Activated CD8-positive, alpha-beta memory T cell treated with anti-CD3 and anti-CD28 coated beads for 36 hours (primary cell): ENCODE data around the gene UTP20. TPM values are rescaled to one million over a fixed set of nuclear protein-coding genes. Genes with fewer than 3 reads are reported as not detected.

Experiments used
- CTCF ChIA-PET: fragments of 350-600 bp; sonication (Branson Sonifier 250); formaldehyde crosslinking; loops from one replicate; lab custom pipeline; 2021; ENCODE audit warnings: antibody characterized with exemption; lab: Charles Lee
- POLR2A ChIA-PET: fragments of 350-600 bp; sonication (Branson Sonifier 250); formaldehyde crosslinking; loops from one replicate; lab custom pipeline; 2021; ENCODE audit warnings: antibody characterized with exemption; lab: Charles Lee
- total RNA-seq, 2 experiments: library from RNA; stranded (reverse); gene quantifications; one replicate each; pipeline ENCODE4 v1.2.3, GENCODE V29; 2021

The UTP20 gene
- total RNA-seq = 10 to 100 TPM; 54.8 to 58.0 TPM

DNA sequence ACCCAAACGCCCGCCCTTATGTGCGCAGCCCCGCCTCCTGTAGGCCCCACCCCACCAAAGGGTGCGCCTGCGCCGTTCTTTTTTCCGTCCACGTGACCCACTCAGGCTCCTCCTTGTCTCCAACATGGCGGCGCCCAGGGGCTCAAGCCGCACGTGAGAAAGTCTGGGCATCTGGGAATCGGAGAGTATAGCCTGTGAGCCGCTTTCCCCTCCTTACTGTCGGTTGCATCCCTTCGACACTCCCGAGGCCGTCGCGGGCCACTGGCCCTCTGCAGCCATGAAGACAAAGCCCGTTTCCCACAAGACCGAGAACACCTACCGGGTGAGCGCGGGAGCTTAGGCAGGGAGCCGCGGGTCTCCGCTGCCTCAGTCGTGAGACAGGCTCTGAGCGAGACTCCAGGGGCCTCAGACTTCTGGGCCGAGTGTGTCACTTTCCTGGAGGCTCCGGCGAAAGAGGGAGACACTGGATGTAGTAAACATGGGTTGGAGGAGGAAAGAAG is at the start of gene UTP20:
Gene UTP20, plus strand, starts transcription at position 100 of the 500 bp plus-strand sequence. Its CDS starts 178 bp downstream, at position 278.
- ChIA-PET POLR2A (interaction anchor here (1.5 kb wide), 1 partner anchor 127 kb away, joined by 3 read pairs; the partner anchor contains the start of gene ARL1), CTCF (interaction anchor here (0.7 kb wide), 1 partner anchor 1126 kb away, joined by 3 read pairs; no protein-coding TSS in a partner anchor)

- CTCF ChIA-PET = no interaction called here
- POLR2A ChIA-PET = no interaction called here
These were observed 49.4 kb upstream of the UTP20 start for GRCh38 chr12:101230547-101230946.

DNA sequence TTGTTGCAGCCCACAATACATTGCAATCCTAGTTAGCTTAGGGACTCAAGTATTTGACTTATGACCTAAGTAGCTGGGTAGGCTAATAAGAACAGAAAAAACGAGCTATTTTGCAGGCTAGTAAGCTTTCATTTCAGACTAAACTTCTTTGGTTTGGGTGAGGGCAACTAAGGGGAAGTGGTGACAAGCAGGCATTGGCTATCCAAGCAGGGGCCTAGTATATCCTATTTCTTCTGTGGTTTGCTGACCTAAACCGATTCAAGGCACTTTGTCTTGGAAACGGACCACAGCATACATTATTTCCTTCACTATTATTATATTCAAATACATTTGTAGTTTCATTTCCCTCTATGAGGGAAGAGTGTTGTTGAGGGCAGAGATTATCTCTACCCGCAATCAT is 48.3 kb upstream of the UTP20 start:
- CTCF ChIA-PET = no interaction called here
- POLR2A ChIA-PET = no interaction called here

DNA sequence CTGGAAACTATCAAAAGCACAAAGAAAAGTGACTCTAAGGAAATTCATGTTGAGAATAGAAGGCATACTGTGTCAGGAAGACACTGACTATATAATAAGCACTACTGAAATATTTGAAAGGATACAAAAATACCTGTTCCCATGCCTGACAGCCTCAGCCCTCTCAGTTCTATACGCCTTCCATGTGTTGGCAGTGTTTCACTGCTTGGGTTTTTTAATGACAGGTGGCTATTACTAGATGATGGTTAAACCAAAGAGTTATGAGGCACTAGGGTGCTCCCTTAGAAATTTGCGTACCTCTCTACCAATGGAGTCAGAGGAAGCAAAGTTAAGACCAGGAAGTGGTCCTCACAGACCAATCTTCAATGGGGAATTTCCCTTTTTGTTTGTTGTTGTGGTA is 44.2 kb upstream of the UTP20 start:
- POLR2A ChIA-PET = no interaction called here
- CTCF ChIA-PET = no interaction called here

DNA sequence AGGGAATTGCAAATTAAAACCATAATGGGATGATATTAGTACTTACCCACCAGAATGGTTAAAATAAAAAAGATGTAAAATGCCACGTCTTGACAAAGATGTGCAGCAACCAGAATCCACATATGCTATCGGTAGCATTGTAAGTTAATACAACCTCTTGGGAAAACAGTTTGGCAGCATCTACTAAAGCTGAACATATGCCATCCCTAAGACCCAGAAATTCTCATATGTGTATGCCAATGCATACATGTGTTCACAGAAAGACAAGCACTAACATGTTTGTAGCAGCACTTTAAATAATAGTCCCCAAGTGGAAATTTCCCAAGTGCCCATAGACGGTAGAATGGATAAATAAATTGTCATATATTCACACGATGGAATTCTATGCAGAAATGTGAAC is 41.6 kb upstream of the UTP20 start:
- CTCF ChIA-PET = no interaction called here
- POLR2A ChIA-PET = no interaction called here

- ChIA-PET CTCF (no interaction called here), POLR2A (no interaction called here)
These were observed 41.0 kb upstream of the UTP20 start for GRCh38 chr12:101238800-101239329.

- ChIA-PET POLR2A (no interaction called here), CTCF (no interaction called here)
These were observed 36.8 kb upstream of the UTP20 start for GRCh38 chr12:101243074-101243473.

GRCh38 chr12:101243616-101244015 is 36.3 kb upstream of the UTP20 start:
- POLR2A ChIA-PET = no interaction called here
- CTCF ChIA-PET = no interaction called here

GRCh38 chr12:101256266-101256665 is 23.6 kb upstream of the UTP20 start:
- POLR2A ChIA-PET = no interaction called here

GRCh38 chr12:101257357-101257756 is 22.5 kb upstream of the UTP20 start:
- POLR2A ChIA-PET = no interaction called here

More at GRCh38 chr12:101256266-101256665, 23.6 kb upstream of the UTP20 start:
- CTCF ChIA-PET = no interaction called here

DNA sequence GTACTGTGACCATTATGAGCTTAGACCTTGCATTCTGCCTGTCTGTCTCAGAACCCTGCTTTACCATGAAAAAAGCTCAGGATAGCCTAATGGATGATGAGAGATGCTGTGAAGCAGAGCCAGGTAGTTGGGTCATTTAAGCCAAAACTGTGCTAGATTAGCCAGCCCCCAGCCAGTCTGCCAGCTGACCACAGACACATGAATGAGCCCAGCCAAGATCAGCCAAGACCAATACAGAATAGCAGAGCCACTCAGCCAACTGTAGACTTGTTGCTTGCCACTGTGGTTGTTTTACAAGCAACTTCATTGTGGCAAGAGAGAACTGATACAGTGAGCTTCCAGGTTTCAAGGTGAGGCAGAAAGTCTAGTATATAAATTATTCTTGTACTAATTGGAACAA is 12.8 kb upstream of the UTP20 start:
- ChIA-PET CTCF (interaction anchor here (0.6 kb wide), 1 partner anchor 634 kb away, joined by 4 read pairs; no protein-coding TSS in a partner anchor), POLR2A (no interaction called here)

More at GRCh38 chr12:101257357-101257756, 22.5 kb upstream of the UTP20 start:
- CTCF ChIA-PET = no interaction called here

GRCh38 chr12:101276433-101276832 is 3.5 kb upstream of the UTP20 start:
- ChIA-PET CTCF (interaction anchor here (0.6 kb wide), 1 partner anchor 423 kb away, joined by 3 read pairs; no protein-coding TSS in a partner anchor), POLR2A (no interaction called here)

DNA sequence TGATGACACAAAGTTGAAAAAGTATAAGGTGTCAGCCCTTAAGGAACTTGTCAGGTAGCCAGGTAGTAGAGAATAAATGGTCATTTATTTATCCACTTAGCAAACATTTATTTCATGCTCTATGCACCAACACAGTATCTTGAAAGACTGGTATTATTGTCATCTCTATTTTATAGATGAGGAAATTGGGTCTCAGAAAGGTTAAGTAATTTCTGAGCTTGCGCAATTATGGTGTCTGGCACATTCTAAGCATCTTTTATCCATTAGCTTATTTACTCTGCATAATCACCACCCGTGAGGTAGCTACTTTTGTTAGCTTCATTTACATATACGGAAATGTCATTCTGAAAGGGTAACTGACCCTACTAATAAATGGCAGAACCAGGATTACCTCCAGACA is 2.5 kb upstream of the UTP20 start:
- ChIA-PET CTCF (no interaction called here), POLR2A (no interaction called here)

DNA sequence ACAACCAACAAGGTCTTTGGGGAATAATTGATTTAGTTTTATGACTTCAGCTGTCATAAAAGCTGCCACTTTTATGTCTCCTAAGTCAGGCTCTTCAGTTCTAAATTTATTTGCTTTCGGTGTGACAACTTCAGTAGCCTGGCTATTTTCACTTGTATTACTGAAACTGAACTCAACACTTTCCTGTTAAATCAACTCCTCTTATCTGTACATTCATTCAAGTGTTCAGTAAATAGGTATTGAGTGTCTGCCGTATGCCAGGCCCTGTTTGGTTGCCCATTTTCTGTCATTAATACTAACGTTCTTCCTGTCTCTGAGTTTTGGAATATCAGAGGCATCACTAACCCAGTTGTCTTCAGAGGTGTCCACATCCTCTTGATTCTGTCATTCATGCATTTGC is 7.5 kb downstream of the UTP20 start:
- POLR2A ChIA-PET = no interaction called here
- CTCF ChIA-PET = no interaction called here

DNA sequence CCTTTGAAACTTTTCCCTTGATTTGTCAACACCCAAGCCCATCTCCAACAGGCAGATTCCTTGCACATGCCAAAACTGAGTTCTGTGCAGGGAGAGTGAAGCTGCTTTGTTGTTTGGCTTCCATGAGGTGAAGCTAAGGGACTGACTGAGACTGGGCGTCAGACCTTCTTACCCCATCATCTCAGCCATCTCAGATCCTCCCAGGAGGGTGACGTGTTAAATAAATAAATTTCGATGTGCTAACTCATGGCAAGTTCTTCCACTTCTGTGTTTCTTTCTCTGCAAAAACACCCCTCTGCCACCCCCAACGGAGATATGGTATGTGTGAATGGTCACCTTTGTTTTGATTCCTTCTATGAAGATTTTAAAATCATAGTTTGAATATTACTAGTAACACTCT is 17.8 kb downstream of the UTP20 start:
- CTCF ChIA-PET = no interaction called here
- POLR2A ChIA-PET = interaction anchor here (0.6 kb wide), 1 partner anchor 18 kb away, joined by 3 read pairs; no protein-coding TSS in a partner anchor

DNA sequence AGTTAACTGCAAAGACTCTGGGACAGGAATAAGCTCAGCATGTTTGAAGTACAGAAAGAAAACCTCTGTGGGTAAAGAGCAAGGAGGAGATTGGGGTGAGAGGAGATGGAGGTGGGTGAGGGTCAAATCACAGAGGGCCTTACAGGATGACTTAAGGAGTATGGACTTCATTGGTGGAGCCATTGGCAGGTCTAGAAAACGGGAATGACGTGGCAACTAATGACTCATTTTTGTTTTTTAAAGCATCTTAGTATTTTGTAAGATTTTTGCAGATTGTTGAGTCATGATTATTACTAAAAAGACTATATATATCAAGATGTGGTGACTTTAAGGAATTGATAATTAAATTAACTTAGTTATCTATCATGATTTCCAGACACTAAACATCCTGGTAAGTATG is 18.5 kb downstream of the UTP20 start:
- CTCF ChIA-PET = no interaction called here
- POLR2A ChIA-PET = interaction anchor here (0.6 kb wide), 1 partner anchor 19 kb away, joined by 3 read pairs; no protein-coding TSS in a partner anchor

- POLR2A ChIA-PET = no interaction called here
These were observed 19.4 kb downstream of the UTP20 start for GRCh38 chr12:101299346-101299745.

DNA sequence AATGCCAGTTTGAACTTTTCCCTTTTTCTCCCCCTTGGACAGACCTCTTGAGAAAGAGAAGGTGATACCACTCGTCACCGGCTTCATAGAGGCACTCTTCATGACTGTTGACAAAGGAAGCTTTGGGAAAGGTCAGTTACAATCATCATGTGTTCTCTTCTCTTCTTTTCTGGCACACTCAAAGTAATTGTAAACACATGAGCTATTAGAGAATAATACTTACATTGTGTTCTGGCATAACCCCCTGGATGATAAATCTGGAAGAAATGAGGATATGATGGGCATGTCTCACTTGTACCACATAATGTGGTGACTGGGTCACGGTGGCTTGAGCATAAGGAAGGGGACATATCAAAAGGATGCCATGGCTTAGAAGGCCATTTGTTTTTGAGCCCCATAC is 20.0 kb downstream of the UTP20 start:
- CTCF ChIA-PET = no interaction called here
- POLR2A ChIA-PET = no interaction called here

More at GRCh38 chr12:101299346-101299745, 19.4 kb downstream of the UTP20 start:
- CTCF ChIA-PET = no interaction called here

GRCh38 chr12:101302741-101303140 is 22.8 kb downstream of the UTP20 start:
- CTCF ChIA-PET = no interaction called here
- POLR2A ChIA-PET = no interaction called here

DNA sequence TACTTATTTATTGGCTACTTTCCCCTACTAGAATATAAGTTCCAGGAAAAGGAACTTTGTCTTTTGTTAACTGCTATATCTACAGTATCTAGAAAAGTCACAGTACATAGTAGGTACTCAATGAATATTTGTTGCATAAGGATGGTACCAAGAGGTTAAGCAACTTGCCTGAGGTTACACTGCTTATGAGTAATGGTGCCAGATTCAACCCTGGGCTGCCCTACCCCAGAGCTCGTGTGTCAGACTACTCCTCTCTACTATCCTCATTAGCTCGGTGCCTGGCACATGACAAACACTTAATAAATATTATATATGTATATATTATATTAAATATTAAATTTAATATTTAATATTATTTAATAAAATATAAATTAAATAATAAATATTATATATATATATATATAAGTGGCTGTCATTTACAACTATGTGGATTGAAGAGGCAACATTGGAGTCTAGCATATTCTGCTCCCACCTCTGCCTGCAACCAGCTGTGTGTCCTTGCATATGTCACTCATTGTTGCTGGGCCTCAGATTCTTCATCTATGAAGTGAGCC is 25.4 kb downstream of the UTP20 start:
- POLR2A ChIA-PET = no interaction called here
- CTCF ChIA-PET = no interaction called here

- ChIA-PET CTCF (no interaction called here), POLR2A (no interaction called here)
These were observed 25.9 kb downstream of the UTP20 start for GRCh38 chr12:101305794-101306193.
